GM12878 (cell line): ENCODE results near the gene AKT1S1. TPM values are rescaled to one million over a fixed set of nuclear protein-coding genes. Genes with fewer than 3 reads are reported as not detected.

Experiments used
- BCLAF1 ChIP-seq: fragments of 450-650 bp; IDR thresholded peaks from 2 replicates; pipeline ENCODE4 v1.6.1; 2017; ENCODE audit warnings: antibody characterized with exemption, mild to moderate bottlenecking, moderate library complexity
- CHD4 ChIP-seq: fragments of 200-600 bp; sonication (generic); IDR thresholded peaks from 2 replicates; pipeline ENCODE4 v1.6.1; 2016; ENCODE audit warnings: mild to moderate bottlenecking
- POU2F2 ChIP-seq: IDR thresholded peaks from 3 replicates; pipeline ENCODE4 v1.6.1; 2011; ENCODE audit warnings: low read depth, mild to moderate bottlenecking, low read length, borderline replicate concordance
- TCF3 ChIP-seq: IDR thresholded peaks from 2 replicates; pipeline ENCODE4 v1.6.1; 2012; ENCODE audit warnings: low read depth, mild to moderate bottlenecking, low read length, borderline replicate concordance; ENCODE audit not compliant: insufficient read depth
- YY1 ChIP-seq: IDR thresholded peaks from 2 replicates; pipeline ENCODE4 v1.6.1; 2011; ENCODE audit warnings: low read depth, mild to moderate bottlenecking, low read length
- ZNF24 ChIP-seq: fragments of 450-650 bp; IDR thresholded peaks from 2 replicates; pipeline ENCODE4 v1.6.1; 2017; ENCODE audit warnings: antibody characterized with exemption, mild to moderate bottlenecking
- ZNF622 ChIP-seq: fragments of 450-650 bp; IDR thresholded peaks from 2 replicates; pipeline ENCODE4 v1.6.1; 2017; ENCODE audit warnings: mild to moderate bottlenecking, inconsistent platforms
- polyA plus RNA-seq, 11 experiments: library from polyadenylated mRNA; depleted of rRNA in 4 of 11; unstranded in 6 of 11; stranded (reverse) in 5 of 11; fragments of >200 nt; fragmentation: Nextera tagmentation in 4 of 11; fragmentation: Illumina TruSeq in 1 of 11; extraction: Ambion mirVana in 4 of 11; extraction: Trizol in 1 of 11; gene quantifications; 1 replicate in 1 of 11; 2 replicates in 10 of 11; pipeline versions ENCODE4 v1.2.1 to v1.2.3, GENCODE V29; 2011 to 2016; ENCODE audit warnings: inconsistent platforms in 2 of 11, missing spikeins in 2 of 11, low read depth in 1 of 11
- total RNA-seq, 4 experiments: library from RNA; depleted of rRNA in 3 of 4; stranded (reverse); fragments of >200 nt in 3 of 4; fragmentation: Illumina TruSeq in 1 of 4; extraction: Trizol in 1 of 4; gene quantifications; 2 replicates each; pipeline versions ENCODE4 v1.2.1 to v1.2.3, GENCODE V29; 2013 to 2021
- TF ChIP-seq, protein P1 (sequence below): fragments of 450-650 bp; IDR thresholded peaks from 2 replicates; pipeline ENCODE4 v1.6.1; 2017; ENCODE audit warnings: mild to moderate bottlenecking, moderate library complexity

AKT1S1 gene
- total and polyA plus RNA-seq, 10 of the 15 experiments (the other 5 are each of a cell fraction or from before 2014, with no cell fraction given): 0.43 to 23.0 (median 12.3) TPM

DNA sequence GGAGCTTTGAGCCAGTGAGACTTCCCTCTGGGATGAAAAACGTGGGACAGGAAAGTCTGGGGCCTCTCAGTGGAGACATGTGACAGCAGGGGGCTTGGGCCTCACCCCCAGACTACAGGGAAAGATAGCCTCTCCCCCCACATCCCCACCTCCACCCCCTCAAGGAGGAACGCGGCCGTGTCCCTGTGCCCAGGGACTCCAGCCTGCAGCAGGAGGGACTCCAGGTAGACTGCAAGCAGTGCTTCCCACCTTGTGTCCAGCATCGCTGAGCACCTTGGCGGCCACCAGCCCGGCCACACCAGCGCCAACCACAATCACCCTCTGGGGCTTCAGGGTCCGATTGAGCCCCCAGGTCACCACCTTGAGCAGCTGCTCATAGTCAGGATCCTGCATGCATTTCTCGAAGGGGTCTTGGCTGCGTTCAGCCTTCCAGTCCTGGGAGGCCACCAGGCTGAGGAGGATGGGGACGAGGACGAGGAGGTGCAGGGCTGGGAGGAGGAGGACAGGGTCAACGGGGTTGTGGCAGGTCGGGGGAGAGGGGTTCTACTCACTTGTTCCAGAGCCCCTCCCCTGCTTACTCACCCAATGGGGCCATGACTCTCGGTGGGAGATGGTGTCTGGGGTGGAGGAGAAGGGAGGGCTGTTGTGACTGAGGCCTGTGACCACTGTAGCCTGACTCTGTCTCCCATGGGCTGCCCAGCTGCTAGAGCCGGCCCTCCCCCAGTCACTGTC is 18.6 kb upstream of the AKT1S1 start (continued):
- TF ChIP-seq BCLAF1: no peak
- TF ChIP-seq YY1: no peak
- TF ChIP-seq, protein P1, sequence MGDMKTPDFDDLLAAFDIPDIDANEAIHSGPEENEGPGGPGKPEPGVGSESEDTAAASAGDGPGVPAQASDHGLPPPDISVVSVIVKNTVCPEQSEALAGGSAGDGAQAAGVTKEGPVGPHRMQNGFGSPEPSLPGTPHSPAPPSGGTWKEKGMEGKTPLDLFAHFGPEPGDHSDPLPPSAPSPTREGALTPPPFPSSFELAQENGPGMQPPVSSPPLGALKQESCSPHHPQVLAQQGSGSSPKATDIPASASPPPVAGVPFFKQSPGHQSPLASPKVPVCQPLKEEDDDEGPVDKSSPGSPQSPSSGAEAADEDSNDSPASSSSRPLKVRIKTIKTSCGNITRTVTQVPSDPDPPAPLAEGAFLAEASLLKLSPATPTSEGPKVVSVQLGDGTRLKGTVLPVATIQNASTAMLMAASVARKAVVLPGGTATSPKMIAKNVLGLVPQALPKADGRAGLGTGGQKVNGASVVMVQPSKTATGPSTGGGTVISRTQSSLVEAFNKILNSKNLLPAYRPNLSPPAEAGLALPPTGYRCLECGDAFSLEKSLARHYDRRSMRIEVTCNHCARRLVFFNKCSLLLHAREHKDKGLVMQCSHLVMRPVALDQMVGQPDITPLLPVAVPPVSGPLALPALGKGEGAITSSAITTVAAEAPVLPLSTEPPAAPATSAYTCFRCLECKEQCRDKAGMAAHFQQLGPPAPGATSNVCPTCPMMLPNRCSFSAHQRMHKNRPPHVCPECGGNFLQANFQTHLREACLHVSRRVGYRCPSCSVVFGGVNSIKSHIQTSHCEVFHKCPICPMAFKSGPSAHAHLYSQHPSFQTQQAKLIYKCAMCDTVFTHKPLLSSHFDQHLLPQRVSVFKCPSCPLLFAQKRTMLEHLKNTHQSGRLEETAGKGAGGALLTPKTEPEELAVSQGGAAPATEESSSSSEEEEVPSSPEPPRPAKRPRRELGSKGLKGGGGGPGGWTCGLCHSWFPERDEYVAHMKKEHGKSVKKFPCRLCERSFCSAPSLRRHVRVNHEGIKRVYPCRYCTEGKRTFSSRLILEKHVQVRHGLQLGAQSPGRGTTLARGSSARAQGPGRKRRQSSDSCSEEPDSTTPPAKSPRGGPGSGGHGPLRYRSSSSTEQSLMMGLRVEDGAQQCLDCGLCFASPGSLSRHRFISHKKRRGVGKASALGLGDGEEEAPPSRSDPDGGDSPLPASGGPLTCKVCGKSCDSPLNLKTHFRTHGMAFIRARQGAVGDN: peak; percentile 31; the same call in 1 of the 2 replicates
- TF ChIP-seq ZNF24: no peak
- TF ChIP-seq POU2F2: 0 out of 3 replicates have a peak, but pooled peaks have one; percentile 37
- TF ChIP-seq ZNF622: no peak
- TF ChIP-seq TCF3: 0 out of 2 replicates have a peak, but pooled peaks have one; percentile 8
- TF ChIP-seq CHD4: no peak
